Esophagus muscularis mucosa (tissue), 4 donors: ENCODE results near the gene PARP8. TPM values are rescaled to one million over a fixed set of nuclear protein-coding genes. Genes with fewer than 3 reads are reported as not detected.

Experiments used
- DNase-seq: peaks from one replicate; pipeline ENCODE4 v3.0.0-alpha.2; 2017; ENCODE audit errors: extremely low spot score
- H3K27ac ChIP-seq, 4 donors: fragments of 200-600 bp; sonication (generic); replicated peaks in 1 of 4; 1 replicate in 3 of 4; 2 replicates in 1 of 4; pipeline ENCODE4 v1.5.1; 2016 to 2019; ENCODE audit warnings: mild to moderate bottlenecking in 1 of 4
- H3K27me3 ChIP-seq, 4 donors: fragments of 200-600 bp; sonication (generic); one replicate each; pipeline versions ENCODE4 v1.5.1 to v1.6.0; 2016 to 2019
- H3K36me3 ChIP-seq, 4 donors: fragments of 200-600 bp; sonication (generic); one replicate each; pipeline ENCODE4 v1.5.1; 2016 to 2019
- H3K4me1 ChIP-seq, 4 donors: fragments of 200-600 bp; sonication (generic); one replicate each; pipeline ENCODE4 v1.5.1; 2016 to 2019
- H3K4me3 ChIP-seq, 4 donors: fragments of 200-600 bp; sonication (generic); 1 replicate in 2 of 4; 2 replicates in 2 of 4; pipeline ENCODE4 v1.5.1; 2016 to 2019; ENCODE audit warnings: mild to moderate bottlenecking in 4 of 4, moderate library complexity in 1 of 4
- H3K9me3 ChIP-seq, 4 donors: fragments of 200-600 bp; sonication (generic); 1 replicate in 3 of 4; 2 replicates in 1 of 4; pipeline ENCODE4 v1.5.1; 2016 to 2019
- EP300 ChIP-seq: sonication (generic); formaldehyde crosslinking; IDR thresholded peaks from one replicate; pipeline ENCODE4 v1.6.1; 2017; ENCODE audit warnings: antibody characterized with exemption
- POLR2A ChIP-seq: fragments of 450-650 bp; IDR thresholded peaks from one replicate; pipeline ENCODE4 v1.6.1; 2017; ENCODE audit warnings: antibody characterized with exemption, moderate library complexity, mild to moderate bottlenecking, low read depth
- POLR2AphosphoS5 ChIP-seq, 2 donors: sonication (generic); formaldehyde crosslinking; IDR thresholded peaks; one replicate each; pipeline ENCODE4 v1.6.1; 2017; ENCODE audit warnings: antibody characterized with exemption in 2 of 2
- WGBS: methylation state at CpG from one replicate; pipeline ENCODE4 v1.1.5; 2018; 5-methylcytosine and 5-hydroxymethylcytosine counted together
- intact Hi-C: fragments of 100-400 bp; cut with DNase I; formaldehyde crosslinking; loops from one replicate; pipeline ENCODE4 v1.15.1; 2023
- total RNA-seq, 4 donors: library from RNA; depleted of rRNA; stranded (reverse); fragments of >200 nt; gene quantifications; one replicate each; pipeline versions ENCODE4 v1.1.0 to v1.2.1, GENCODE V29; 2016
- TF ChIP-seq, protein P1 (sequence below), 3 experiments: fragments of 200-600 bp in 2 of 3; fragments of 450-650 bp in 1 of 3; sonication (generic) in 2 of 3; IDR thresholded peaks; one replicate each; pipeline ENCODE4 v1.5.1; 2017 to 2019; ENCODE audit warnings: antibody characterized with exemption in 3 of 3, mild to moderate bottlenecking in 2 of 3, moderate library complexity in 1 of 3

The PARP8 gene
- total RNA-seq, 4 donors from 2014 or later: 5.4 to 17.1 (median 9.7) TPM

DNA sequence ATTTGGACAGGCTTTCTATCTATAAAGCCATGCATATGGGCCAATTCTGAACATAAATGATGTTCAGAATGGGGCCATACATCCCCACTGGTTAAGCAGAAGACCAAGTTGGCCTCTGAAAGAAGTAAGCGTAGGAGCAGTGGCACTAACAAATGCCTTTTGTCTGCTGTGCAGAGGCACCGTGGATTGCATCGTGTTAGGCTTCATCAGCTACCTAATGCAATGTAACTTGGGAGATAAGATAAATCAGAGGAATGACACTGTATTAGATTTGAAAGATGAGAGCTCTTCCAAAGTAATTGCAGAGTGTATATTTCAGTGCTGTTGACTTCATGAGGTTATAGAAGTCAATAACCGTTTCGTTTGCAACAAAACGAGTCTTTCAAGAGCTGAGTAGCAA is 148.1 kb downstream of the PARP8 start:
- WGBS: 94% methylated on average over 6 of the region's 6 CpGs
- H3K27ac ChIP-seq: no peak overlapping the region
- no peak overlapping the region for H3K4me3 ChIP-seq
- no peaks in the 10 kb centered on the region for H3K4me1 ChIP-seq
- no peak for DNase-seq
- H3K36me3 ChIP-seq: peaks cover 0 to 22% (median 0%) of the 10 kb centered on the region in 4 donors
- H3K27me3 ChIP-seq: no peaks in the 10 kb centered on the region
- TF ChIP-seq, protein P1, sequence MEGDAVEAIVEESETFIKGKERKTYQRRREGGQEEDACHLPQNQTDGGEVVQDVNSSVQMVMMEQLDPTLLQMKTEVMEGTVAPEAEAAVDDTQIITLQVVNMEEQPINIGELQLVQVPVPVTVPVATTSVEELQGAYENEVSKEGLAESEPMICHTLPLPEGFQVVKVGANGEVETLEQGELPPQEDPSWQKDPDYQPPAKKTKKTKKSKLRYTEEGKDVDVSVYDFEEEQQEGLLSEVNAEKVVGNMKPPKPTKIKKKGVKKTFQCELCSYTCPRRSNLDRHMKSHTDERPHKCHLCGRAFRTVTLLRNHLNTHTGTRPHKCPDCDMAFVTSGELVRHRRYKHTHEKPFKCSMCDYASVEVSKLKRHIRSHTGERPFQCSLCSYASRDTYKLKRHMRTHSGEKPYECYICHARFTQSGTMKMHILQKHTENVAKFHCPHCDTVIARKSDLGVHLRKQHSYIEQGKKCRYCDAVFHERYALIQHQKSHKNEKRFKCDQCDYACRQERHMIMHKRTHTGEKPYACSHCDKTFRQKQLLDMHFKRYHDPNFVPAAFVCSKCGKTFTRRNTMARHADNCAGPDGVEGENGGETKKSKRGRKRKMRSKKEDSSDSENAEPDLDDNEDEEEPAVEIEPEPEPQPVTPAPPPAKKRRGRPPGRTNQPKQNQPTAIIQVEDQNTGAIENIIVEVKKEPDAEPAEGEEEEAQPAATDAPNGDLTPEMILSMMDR (IDR thresholded peaks at IDR 0.05): no peak
- TF ChIP-seq POLR2A (no peak), EP300 (no peak), POLR2AphosphoS5 (IDR thresholded peaks at IDR 0.05) (no peak)
- H3K9me3 ChIP-seq: no peaks in the 10 kb centered on the region
- intact Hi-C loops: no loop called here

DNA sequence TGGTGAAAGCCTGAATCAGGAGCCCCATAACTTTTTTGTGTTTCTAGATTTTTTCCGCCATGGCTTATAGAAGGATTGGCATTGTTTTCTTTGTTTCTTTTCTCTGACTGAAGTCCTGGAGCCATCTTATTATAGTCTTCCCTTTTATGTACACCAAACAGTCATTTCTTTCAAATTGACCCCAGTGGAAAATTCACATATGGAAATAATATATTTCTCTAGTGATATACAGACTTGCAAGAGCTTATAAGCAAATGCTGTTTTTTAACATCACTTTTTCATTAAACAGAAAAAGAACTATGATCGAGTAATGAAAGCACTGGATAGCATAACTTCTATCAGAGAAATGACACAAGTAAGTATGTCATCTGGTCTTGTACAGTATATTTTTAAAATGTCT is 155.6 kb downstream of the PARP8 start:
- Histone ChIP-seq H3K36me3 (peaks cover 0 to 8% (median 0%) of the 10 kb centered on the region in 4 donors), H3K27ac (no peak overlapping the region), H3K9me3 (no peaks in the 10 kb centered on the region), H3K4me1 (no peaks in the 10 kb centered on the region), H3K4me3 (no peak overlapping the region), H3K27me3 (no peaks in the 10 kb centered on the region)
- intact Hi-C loops: no loop called here
- TF ChIP-seq POLR2AphosphoS5 (IDR thresholded peaks at IDR 0.05) (no peak), POLR2A (no peak), EP300 (no peak)
- TF ChIP-seq, protein P1 (IDR thresholded peaks at IDR 0.05): no peak
- no peak for DNase-seq
- 92% methylated on average over 2 of the region's 2 CpGs for WGBS

DNA sequence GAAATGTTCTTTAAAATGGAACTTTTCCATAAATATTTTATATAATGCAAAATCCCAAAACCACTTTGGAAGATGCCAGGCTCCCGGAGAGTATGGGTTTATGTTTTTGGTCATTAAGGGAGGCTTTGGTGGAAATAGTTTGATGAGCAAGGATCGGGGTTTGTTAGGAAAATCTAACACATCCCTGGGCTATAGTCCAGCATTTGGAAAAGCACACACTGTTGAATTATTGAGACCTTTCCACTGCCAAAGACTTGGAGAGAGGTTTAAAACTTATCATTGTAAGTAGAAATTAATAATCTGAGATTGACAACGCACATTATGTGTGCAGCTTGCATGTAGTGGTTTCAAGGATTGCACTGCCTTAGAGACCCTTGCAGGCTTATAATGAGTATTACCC is 156.3 kb downstream of the PARP8 start:
- TF ChIP-seq, protein P1 (IDR thresholded peaks at IDR 0.05): no peak
- no peak for TF ChIP-seq POLR2AphosphoS5 (IDR thresholded peaks at IDR 0.05)
- intact Hi-C loops: no loop called here
- Histone ChIP-seq H3K4me3 (no peak overlapping the region), H3K9me3 (no peaks in the 10 kb centered on the region), H3K27me3 (no peaks in the 10 kb centered on the region), H3K4me1 (no peaks in the 10 kb centered on the region), H3K27ac (no peak overlapping the region), H3K36me3 (peaks cover 0 to 8% (median 0%) of the 10 kb centered on the region in 4 donors)
- 72% methylated on average over 3 of the region's 3 CpGs for WGBS
- no peak for DNase-seq

DNA sequence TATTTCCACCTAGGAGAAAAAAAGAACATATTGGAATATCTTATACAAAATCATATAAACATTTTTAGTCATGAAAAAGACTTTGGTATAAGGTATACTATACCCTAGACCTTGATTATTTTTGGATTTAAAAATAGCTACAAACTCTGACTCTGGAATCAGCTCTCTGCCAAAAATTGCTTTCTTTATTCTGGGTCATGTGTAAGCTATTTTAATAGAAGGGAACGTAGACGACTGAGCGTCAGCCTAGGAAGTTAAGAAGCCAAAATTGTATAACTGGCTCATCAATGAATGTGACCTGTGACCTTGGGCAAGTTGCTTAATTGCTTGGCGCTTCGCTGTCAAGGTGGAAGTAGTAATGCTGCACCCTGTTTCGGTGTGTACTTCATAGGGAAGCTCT is 157.1 kb downstream of the PARP8 start:
- Histone ChIP-seq H3K27me3 (no peaks in the 10 kb centered on the region), H3K36me3 (peaks cover 0 to 9% (median 0%) of the 10 kb centered on the region in 4 donors), H3K4me3 (no peak overlapping the region), H3K9me3 (no peaks in the 10 kb centered on the region), H3K4me1 (no peaks in the 10 kb centered on the region), H3K27ac (no peak overlapping the region)
- 44% methylated on average over 6 of the region's 6 CpGs for WGBS
- intact Hi-C loops: no loop called here
- no peak for DNase-seq
- TF ChIP-seq EP300 (no peak), POLR2AphosphoS5 (IDR thresholded peaks at IDR 0.05) (no peak), POLR2A (no peak)
- TF ChIP-seq, protein P1 (IDR thresholded peaks at IDR 0.05): no peak

DNA sequence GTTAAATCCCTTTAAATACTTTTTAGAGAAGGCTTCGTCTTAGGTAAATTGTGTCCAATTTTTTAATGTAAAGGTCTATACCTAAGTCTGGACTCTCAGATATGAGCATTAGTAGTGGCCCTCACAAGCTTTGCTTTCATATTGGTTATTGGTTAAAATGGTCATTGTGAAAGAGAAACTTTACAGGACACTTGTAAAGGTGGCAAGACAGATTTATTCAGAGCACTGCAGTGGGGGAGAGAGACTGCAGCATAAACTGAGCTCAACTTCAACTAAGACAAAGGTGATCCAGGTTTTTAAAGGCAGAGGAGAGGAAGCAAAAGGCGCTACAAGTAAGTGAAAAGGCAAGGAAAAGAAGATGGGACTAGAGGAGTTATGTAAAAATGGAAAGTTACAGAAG is 157.7 kb downstream of the PARP8 start:
- 92% methylated on average over 2 of the region's 2 CpGs for WGBS
- intact Hi-C loops: no loop called here
- no peak for DNase-seq
- Histone ChIP-seq H3K4me1 (no peaks in the 10 kb centered on the region), H3K27ac (no peak overlapping the region), H3K27me3 (no peaks in the 10 kb centered on the region), H3K9me3 (no peaks in the 10 kb centered on the region), H3K36me3 (peaks cover 0 to 15% (median 0%) of the 10 kb centered on the region in 4 donors), H3K4me3 (no peak overlapping the region)
- no peak for TF ChIP-seq EP300
- TF ChIP-seq, protein P1 (IDR thresholded peaks at IDR 0.05): no peak
- no peak for TF ChIP-seq POLR2AphosphoS5 (IDR thresholded peaks at IDR 0.05)
